Loucy (cell line): ENCODE data around the gene USP47.

Experiments
- H2AFZ ChIP-seq: fragments of 200-600 bp; sonication (generic); 2 replicates; pipeline ENCODE4 v1.6.0; 2016; ENCODE audit warnings: antibody characterized with exemption, mild to moderate bottlenecking, low read length, moderate library complexity
- H3F3A ChIP-seq: fragments of 200-600 bp; 2 replicates; pipeline ENCODE4 v1.6.0; 2016; ENCODE audit warnings: antibody characterized with exemption, low read depth, mild to moderate bottlenecking
- H3K27me3 ChIP-seq: fragments of 200-600 bp; sonication (generic); 2 replicates; pipeline ENCODE4 v1.6.1; 2014; ENCODE audit warnings: low read length, mild to moderate bottlenecking; ENCODE audit not compliant: insufficient read depth, poor library complexity, severe bottlenecking
- H3K36me3 ChIP-seq: fragments of 200-600 bp; sonication (generic); 2 replicates; pipeline ENCODE4 v1.6.1; 2016; ENCODE audit warnings: low read length; ENCODE audit not compliant: insufficient read depth
- H3K4me1 ChIP-seq: fragments of 200-600 bp; sonication (generic); 2 replicates; pipeline ENCODE4 v1.5.1; 2014; ENCODE audit warnings: low read length, mild to moderate bottlenecking; ENCODE audit not compliant: insufficient read depth, poor library complexity, severe bottlenecking
- H3K4me2 ChIP-seq: fragments of 200-600 bp; sonication (generic); 2 replicates; pipeline ENCODE4 v1.6.0; 2014; ENCODE audit warnings: antibody characterized with exemption, low read length, low read depth, mild to moderate bottlenecking; ENCODE audit not compliant: poor library complexity, severe bottlenecking
- H3K4me3 ChIP-seq: fragments of 200-600 bp; sonication (generic); 2 replicates; pipeline ENCODE4 v1.5.1; 2014; ENCODE audit warnings: low read length, mild to moderate bottlenecking, mixed read lengths; ENCODE audit not compliant: poor library complexity, severe bottlenecking
- H3K79me2 ChIP-seq: fragments of 200-600 bp; sonication (generic); 2 replicates; pipeline ENCODE4 v1.6.1; 2014; ENCODE audit warnings: low read length; ENCODE audit not compliant: insufficient read depth
- H3K9ac ChIP-seq: fragments of 200-600 bp; sonication (generic); 2 replicates; pipeline ENCODE4 v1.6.0; 2014; ENCODE audit warnings: mild to moderate bottlenecking, low read depth, low read length, moderate library complexity; ENCODE audit not compliant: poor library complexity, severe bottlenecking
- H3K9me2 ChIP-seq: fragments of 200-600 bp; sonication (generic); replicated peaks from 2 replicates; pipeline ENCODE4 v1.6.1; 2016; ENCODE audit warnings: low read depth, low read length, mixed read lengths
- H3K9me3 ChIP-seq: fragments of 200-600 bp; sonication (generic); 2 replicates; pipeline ENCODE4 v1.6.1; 2014; ENCODE audit warnings: mild to moderate bottlenecking, antibody characterized with exemption, low read length, low read depth; ENCODE audit not compliant: insufficient read depth
- H4K20me1 ChIP-seq: fragments of 200-600 bp; sonication (generic); 2 replicates; pipeline ENCODE4 v1.6.0; 2014; ENCODE audit warnings: antibody characterized with exemption, low read length, mild to moderate bottlenecking; ENCODE audit not compliant: insufficient read depth, poor library complexity, severe bottlenecking
- EZH2phosphoT487 ChIP-seq: fragments of 200-600 bp; IDR thresholded peaks from 2 replicates; pipeline ENCODE4 v1.6.1; 2018; ENCODE audit warnings: antibody characterized with exemption, mild to moderate bottlenecking, moderate library complexity, borderline replicate concordance
- TF ChIP-seq, protein P1 (sequence below): fragments of 200-600 bp; sonication (generic); conservative IDR thresholded peaks from 2 replicates; pipeline ENCODE4 v1.5.1; 2014; ENCODE audit warnings: mild to moderate bottlenecking, antibody characterized with exemption, low read length

USP47 gene

DNA sequence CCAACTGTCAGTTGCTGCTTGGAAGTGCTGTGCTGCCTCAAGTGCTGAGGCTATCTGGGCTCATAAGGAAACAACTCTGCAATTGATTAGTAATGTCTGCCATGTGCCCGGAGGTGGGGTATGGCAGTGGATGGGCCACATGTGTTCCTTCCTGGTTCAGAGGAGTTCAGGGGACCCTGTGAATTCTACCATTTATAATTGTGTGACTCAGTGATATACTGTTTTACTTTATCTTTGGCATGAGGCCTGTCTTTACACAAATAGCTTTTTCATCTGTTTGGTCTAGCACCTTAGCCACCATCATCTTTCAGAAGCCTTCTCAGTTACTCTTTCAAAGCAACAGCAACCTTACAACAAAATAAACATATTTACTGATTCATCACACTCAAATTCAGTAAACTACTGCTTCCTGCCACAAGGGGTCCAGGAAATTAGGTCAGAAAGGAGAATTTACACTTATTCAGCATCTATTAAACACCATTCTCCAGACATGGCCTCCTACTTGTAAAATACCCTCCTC, 145.8 kb downstream of the USP47 start:
- no peak overlapping the region for H3K4me2 ChIP-seq
- TF ChIP-seq, protein P1, sequence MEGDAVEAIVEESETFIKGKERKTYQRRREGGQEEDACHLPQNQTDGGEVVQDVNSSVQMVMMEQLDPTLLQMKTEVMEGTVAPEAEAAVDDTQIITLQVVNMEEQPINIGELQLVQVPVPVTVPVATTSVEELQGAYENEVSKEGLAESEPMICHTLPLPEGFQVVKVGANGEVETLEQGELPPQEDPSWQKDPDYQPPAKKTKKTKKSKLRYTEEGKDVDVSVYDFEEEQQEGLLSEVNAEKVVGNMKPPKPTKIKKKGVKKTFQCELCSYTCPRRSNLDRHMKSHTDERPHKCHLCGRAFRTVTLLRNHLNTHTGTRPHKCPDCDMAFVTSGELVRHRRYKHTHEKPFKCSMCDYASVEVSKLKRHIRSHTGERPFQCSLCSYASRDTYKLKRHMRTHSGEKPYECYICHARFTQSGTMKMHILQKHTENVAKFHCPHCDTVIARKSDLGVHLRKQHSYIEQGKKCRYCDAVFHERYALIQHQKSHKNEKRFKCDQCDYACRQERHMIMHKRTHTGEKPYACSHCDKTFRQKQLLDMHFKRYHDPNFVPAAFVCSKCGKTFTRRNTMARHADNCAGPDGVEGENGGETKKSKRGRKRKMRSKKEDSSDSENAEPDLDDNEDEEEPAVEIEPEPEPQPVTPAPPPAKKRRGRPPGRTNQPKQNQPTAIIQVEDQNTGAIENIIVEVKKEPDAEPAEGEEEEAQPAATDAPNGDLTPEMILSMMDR: peak; percentile 53; the same call in 1 of the 2 replicates
- no peak for TF ChIP-seq EZH2phosphoT487
- no peaks in the 10 kb centered on the region for H4K20me1 ChIP-seq
- H2AFZ ChIP-seq: peak overlapping the region; percentile 71
- H3K9me2 ChIP-seq: no peaks in the 10 kb centered on the region
- no peaks in the 10 kb centered on the region for H3K9me3 ChIP-seq
- no peak overlapping the region for H3K4me3 ChIP-seq
- no peak overlapping the region for H3K9ac ChIP-seq
- no peaks in the 10 kb centered on the region for H3K27me3 ChIP-seq
- no peaks in the 10 kb centered on the region for H3K4me1 ChIP-seq
- H3F3A ChIP-seq: no peaks in the 10 kb centered on the region
- H3K79me2 ChIP-seq: no peaks in the 10 kb centered on the region
- H3K36me3 ChIP-seq: no peaks in the 10 kb centered on the region

DNA sequence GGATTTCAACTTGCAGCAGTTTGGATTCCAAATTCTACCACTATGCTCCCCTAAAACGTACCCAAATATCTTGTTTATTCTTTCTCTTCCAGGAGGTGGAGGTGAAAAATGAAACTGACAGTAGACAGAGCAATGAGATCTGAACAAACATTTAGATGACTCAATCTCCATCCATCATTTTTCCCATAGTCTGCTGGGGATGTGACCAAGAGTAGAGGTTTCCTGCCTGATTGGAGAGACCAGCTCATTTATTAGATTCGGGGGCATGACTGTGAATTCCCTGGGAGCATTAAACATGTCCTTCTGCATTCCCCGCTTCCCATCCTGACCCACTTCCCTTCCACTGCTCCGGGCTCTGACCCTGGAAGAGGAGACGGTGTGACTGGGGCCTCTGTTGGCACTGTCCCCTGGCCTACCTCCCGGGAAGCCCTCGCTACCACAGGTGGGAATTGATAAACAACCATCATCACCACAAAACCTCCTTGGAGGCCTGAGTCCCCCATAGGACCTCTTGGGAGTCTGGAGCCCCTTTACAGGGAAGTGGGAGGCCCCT, 146.4 kb downstream of the USP47 start:
- Histone ChIP-seq H3K4me2 (no peak overlapping the region), H3K9ac (no peak overlapping the region)

DNA sequence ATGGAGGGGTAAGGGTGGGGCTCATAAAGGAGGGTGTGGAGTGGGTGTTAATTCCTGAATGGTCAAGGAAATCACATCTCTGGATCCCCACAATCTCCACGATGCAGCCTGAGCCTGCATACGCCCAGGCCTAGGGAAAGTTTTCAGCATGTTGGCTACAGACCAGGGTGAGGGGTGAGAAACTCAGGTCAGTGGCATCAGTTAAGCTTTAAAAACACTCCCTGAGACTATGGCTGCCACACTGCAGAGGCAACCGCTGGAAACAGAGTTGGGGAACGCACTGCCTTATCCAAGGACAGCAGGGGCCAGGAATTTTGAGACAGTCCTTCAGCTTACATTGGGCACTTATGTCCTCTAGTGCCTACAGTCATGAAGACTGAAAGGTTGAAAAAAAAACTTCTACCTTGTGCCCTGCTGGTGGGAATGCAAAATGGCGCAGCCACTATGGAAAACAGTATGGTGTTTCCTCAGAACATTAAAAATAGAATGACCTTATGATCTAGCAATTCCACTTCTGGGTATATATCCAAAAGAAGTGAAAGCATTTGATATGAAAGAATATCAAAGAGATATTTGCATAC, 147.0 kb downstream of the USP47 start:
- no peak overlapping the region for H3K4me3 ChIP-seq
- H3K79me2 ChIP-seq: no peaks in the 10 kb centered on the region
- H3K9ac ChIP-seq: no peak overlapping the region
- H3K4me2 ChIP-seq: no peak overlapping the region
- H2AFZ ChIP-seq: no peak overlapping the region
- H3K9me3 ChIP-seq: no peaks in the 10 kb centered on the region
- no peaks in the 10 kb centered on the region for H3K36me3 ChIP-seq
- no peaks in the 10 kb centered on the region for H3K4me1 ChIP-seq
- H4K20me1 ChIP-seq: no peaks in the 10 kb centered on the region
- no peaks in the 10 kb centered on the region for H3K27me3 ChIP-seq
- no peaks in the 10 kb centered on the region for H3F3A ChIP-seq
- TF ChIP-seq, protein P1: no peak
- TF ChIP-seq EZH2phosphoT487: no peak
- no peaks in the 10 kb centered on the region for H3K9me2 ChIP-seq

More for the DNA sequence above, 146.4 kb downstream of the USP47 start:
- Histone ChIP-seq H3K9me2 (no peaks in the 10 kb centered on the region), H3K4me3 (no peak overlapping the region), H3F3A (no peaks in the 10 kb centered on the region), H4K20me1 (no peaks in the 10 kb centered on the region), H3K27me3 (no peaks in the 10 kb centered on the region), H3K4me1 (no peaks in the 10 kb centered on the region), H2AFZ (peak overlapping the region; percentile 71), H3K36me3 (no peaks in the 10 kb centered on the region), H3K79me2 (no peaks in the 10 kb centered on the region), H3K9me3 (no peaks in the 10 kb centered on the region)
- TF ChIP-seq, protein P1: no peak
- no peak for TF ChIP-seq EZH2phosphoT487
